GM19468 (cell line): Measurements from ENCODE around the gene SMIM27.
"Not testable (repeated sequence)": the region's sequence is repeated elsewhere in the genome, so short reads cannot be mapped to it uniquely, and the experiment has no call there.

Source experiments
- ATAC-seq: cut with Tn5 transposase; IDR thresholded peaks from one replicate; pipeline ENCODE4 v1.9.1; 2021; ENCODE audit warnings: mild to moderate bottlenecking, moderate library complexity, moderate number of reproducible peaks; ENCODE audit not compliant: unreplicated experiment; ENCODE audit errors: extremely low read depth

Gene SMIM27

DNA sequence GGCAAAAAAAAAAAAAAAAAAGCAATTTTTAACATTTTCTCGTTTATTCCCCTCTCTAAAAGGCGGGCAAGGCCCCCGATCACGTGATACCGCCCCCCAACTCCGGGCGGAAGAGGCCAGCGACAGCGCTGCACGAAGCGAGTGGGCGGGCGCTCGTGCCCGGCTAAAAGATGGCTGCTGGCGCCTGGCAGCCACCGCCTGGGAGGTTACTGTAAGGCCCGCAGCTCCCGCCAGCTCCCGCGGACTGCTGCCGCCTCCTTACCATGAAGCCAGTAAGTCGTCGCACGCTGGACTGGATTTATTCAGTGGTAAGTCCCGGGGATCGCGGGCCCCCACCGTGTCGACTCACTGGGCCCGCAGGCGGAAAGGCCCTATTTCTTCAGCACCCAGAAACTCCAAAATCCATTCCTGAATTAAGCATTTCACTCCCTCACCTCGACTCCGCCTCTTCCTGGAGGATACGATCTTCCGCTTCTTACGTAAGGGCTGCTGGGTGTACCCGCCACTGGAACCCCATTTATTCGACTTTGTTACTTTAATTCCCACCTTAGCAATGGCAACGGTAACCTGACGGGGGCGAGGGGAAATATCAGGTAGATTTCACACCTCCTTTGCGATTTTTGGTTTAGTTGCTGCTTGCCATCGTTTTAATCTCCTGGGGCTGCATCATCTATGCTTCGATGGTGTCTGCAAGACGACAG is at the start of gene SMIM27, which contains the start of gene TOPORS:
SMIM27 (plus strand) TSS at position 156 of the 701 bp plus-strand sequence; CDS start at position 264, 108 bp downstream.
TOPORS (minus strand) TSS at position 415 of the 701 bp plus-strand sequence; CDS start at position 265, 150 bp downstream.
- peak; percentile 77 for ATAC-seq

GRCh38 chr9:32502464-32502863 is 49.7 kb upstream of the SMIM27 start:
- no peak for ATAC-seq

GRCh38 chr9:32503008-32503407 is 49.1 kb upstream of the SMIM27 start:
- ATAC-seq: no peak

DNA sequence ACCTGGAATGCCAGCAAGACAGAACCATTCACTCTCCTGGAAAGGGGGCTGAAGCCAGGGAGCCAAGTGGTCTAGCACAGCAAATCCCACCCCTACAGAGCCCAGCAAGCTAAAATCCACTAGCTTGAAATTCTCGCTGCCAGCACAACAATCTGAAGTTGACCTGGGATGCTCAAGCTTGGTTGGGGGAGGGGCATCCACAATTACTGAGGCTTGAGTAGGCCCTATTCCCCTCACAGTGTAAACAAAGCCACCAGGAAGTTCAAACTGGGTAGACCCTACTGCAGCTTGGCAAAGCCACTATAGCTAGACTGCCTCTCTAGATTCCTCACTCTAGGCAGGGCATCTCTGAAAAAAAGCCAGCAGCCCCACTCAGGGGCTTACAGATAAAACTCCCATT is 43.4 kb upstream of the SMIM27 start:
- no peak for ATAC-seq

DNA sequence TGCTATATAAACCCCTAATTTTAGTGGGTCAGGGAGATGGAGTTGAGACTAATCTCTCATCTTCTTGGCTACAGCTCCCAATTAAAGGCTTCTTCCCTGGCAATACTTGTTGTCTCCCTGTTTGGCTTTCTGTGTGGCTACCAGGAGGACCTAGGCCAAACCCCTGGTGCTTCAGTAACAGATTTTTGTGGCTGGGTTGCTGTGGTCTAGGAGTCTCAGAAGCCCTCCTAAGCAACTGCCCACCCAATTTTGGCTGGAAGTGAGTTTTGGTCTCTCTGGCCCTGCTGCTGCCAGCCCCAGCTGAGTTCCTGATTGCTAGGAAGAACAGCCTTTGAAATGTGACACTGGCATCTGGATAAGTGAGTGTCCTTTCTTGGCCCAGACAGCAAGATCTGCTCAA is 35.9 kb upstream of the SMIM27 start:
- ATAC-seq: no peak

GRCh38 chr9:32518276-32518675 is 33.9 kb upstream of the SMIM27 start:
- ATAC-seq: no peak

GRCh38 chr9:32523910-32524309 is 28.2 kb upstream of the SMIM27 start:
- ATAC-seq: no peak

DNA sequence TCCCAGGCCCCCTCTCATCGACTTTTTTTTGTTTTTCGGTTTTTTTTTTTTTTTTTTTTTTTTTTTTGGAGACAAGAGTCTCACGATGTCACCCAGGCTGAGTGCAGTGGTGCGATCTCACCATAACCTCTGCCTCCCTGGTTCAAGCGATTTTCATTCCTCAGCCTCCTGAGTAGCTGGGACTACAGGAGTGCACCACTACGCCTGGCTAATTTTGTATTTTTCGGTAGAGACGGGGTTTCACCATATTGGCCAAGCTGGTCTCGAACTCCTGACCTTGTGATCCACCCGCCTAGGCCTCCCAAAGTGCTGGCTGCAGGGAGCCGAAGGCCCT is 27.6 kb upstream of the SMIM27 start:
- ATAC-seq: not testable (repeated sequence)

DNA sequence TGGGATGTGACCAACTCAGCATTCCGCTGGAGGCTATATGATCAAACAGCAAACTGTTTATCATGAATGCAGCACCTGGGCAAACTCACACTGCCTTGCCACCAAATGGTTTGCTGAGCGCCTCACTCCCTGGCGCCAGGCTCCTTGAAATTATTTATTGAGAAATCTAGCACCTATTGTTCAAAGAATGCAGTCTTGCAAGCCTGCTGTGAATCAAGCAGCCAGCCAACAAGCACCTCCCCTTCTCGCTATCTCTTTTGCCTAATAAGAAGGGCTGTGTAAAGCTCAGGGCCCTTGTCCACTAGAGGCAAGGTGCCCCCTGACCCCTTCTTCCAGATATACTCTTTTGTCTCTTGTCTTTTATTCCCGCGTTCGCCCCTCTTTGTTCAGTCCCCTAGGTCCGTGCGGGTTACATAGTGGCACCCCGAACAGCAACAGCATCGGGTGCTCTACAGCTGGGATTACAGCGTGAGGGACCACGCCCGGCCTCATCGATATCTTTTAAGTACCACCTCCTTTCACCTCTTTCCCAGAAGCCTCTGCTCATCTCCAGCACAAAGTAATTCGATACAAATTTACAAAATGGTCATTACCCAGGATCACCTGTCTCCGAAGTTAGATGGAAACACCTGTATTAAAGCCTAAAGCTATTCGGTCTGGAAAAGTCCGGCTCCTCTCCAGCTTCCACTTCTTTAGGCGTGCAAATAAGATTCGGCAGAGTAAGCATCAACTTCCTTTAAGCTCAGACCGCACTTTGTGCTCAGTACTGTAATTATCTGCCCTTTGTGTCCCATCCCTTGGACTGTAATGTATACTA is 27.0 kb upstream of the SMIM27 start:
- ATAC-seq: no peak

DNA sequence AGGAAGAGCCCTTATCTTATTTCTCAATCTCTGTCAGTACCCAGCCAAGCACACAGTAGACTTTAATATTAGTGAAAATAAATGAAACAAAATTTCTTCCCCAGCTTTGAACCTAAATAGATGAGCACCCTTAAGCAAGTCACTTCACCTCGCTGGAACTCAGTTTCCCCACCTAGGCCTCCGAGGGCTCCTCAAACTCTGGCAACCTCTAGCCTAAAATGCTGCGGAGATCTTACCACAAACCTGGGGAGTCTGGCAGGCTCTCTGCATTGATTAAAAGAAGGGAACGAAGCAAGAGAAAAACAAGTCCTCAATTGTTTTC is 26.5 kb upstream of the SMIM27 start:
- no peak for ATAC-seq

DNA sequence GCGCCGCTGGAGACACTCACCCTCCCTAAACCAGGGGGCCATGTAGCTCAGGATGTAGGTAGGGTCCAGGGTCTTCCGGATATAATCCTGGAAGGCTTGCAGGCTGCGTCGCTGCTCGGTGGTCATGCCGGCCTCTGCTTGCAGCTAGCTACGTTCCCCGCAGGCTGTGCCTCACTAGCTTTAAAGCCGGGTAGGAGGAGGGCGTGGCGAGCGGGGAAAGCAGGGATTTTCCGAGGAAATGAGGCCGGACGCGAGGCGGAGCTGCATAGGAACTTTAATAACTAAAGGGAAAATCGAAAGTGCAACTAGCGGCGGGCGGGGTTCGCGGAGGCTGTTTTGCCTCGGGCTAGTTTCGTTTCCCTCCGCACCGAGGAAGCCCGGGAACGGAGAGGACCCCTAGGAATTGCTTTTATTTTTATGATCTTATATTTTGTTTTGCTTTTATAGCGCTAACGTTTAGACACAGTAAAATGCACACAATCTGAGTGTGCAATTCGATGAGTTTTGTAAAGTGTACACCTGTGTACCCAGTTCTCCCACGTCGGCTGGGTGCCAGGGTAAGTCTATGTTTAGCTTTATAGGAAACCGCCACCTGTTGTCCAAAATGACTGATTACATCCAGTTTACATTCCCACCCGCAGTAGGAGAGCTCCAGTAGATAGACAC is 26.0 kb upstream of the SMIM27 start, which contains the start of gene RIGI:
RIGI (minus strand) TSS at position 156 of the 666 bp plus-strand sequence; CDS start at position 126, 30 bp downstream.
- ATAC-seq: peak; percentile 47

GRCh38 chr9:32526707-32527048 is 25.4 kb upstream of the SMIM27 start:
- no peak for ATAC-seq

DNA sequence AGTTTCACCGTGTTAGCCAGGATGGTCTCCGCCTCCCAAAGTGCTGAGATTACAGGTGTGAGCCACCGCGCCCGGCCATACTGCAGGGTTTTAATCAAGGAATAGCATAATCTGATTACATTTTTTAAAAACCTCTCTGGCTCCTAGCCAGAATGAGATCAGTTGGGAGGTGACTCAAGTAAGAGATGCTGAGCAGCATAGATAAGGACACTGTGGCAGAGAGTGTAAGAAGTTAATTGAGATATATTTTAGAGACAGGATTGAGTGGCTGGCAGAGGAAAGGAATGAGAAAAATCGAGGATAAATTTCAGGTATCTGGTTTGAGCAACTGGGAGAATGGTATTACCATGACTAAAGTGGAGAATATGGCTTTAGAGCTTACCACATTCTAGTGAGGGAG is 18.8 kb upstream of the SMIM27 start:
- no peak for ATAC-seq

GRCh38 chr9:32533816-32534215 is 18.3 kb upstream of the SMIM27 start:
- ATAC-seq: no peak

GRCh38 chr9:32543047-32543446 is 9.1 kb upstream of the SMIM27 start:
- ATAC-seq: no peak

GRCh38 chr9:32545884-32546283 is 6.2 kb upstream of the SMIM27 start:
- no peak for ATAC-seq

GRCh38 chr9:32548213-32548612 is 3.9 kb upstream of the SMIM27 start:
- not testable (repeated sequence) for ATAC-seq

DNA sequence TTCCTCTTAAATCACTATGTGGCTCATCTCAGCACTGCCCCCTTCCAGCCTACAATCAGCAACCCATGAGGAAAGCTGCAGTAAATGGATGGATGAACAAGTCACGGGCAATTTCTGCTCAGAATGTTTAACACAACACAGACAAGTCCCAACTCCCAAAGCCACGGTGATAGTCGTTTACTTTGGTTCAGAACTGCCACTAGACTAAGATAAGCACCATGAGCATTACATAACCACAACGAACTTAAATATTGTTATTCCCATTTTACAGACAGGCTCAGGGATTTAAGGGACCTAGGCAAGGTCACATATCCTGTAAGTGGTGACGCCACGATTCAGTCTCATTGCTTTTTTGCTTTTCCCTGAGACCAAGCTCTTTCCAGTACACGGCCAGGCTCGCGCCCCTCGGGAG is 2.0 kb upstream of the SMIM27 start:
- ATAC-seq: no peak

GRCh38 chr9:32550562-32551275 is 1.4 kb upstream of the SMIM27 start:
- ATAC-seq: peak; percentile 64

GRCh38 chr9:32551276-32552051 is 663 bp upstream of the SMIM27 start:
- no peak for ATAC-seq
